ENCODE data around the gene DSN1.

DSN1 gene

DNA sequence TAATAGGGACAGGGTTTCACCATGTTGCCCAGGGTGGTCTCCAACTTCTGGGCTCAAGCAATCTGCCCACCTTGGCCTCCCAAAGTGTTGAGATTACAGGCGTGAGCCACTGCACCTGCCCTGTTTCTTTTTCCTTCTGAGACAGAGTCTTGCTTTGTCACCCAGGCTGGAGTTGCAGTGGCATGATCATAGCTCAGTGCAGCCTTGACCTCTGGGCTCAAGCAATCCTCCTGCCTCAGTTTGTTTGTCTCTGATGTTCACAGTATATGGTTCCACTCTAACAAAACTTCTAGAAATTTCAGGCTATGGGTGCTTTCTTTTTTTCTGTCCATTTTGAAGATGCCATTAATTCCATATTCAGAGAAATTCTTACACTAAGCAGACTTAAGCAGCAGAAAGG is 60.8 kb downstream of the DSN1 start:
- H3K4me3 ChIP-seq (replicated peaks in 1 of 2; ENCODE audit: low read depth in 2 of 2, low read length in 2 of 2): no peak overlapping the region
- no peak for DNase-seq (ENCODE audit: low read depth in 2 of 2)
- TF ChIP-seq CTCF (IDR thresholded peaks at IDR 0.05; ENCODE audit: low read depth, low read length): no peak

GRCh38 chr20:36709126-36709525 is 64.4 kb downstream of the DSN1 start:
- DNase-seq (ENCODE audit: low read depth in 2 of 2): no peak
- TF ChIP-seq CTCF (IDR thresholded peaks at IDR 0.05; ENCODE audit: low read depth, low read length): no peak
- H3K4me3 ChIP-seq (replicated peaks in 1 of 2; ENCODE audit: low read depth in 2 of 2, low read length in 2 of 2): no peak overlapping the region

DNA sequence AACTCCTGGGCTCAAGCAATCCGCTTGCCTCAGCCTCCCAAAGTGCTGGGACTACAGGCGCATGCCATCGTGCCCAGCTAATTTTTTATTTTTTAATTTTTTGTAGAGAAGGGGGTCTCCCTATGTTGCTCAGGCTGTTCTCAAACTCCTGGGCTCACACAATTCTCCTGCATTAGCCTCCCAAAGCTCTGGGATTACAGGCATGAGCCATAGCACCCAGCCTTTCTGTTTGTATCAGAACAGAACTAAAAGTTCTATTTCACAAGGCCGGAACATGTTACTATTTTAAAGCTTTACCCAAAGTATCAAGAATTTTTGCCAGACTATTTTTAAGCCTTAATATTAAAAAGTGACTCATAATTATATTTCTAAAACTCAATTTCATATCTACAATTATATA is 70.0 kb downstream of the DSN1 start:
- H3K4me3 ChIP-seq (replicated peaks in 1 of 2; ENCODE audit: low read depth in 2 of 2, low read length in 2 of 2): no peak overlapping the region
- TF ChIP-seq CTCF (IDR thresholded peaks at IDR 0.05; ENCODE audit: low read depth, low read length): no peak
- DNase-seq (ENCODE audit: low read depth in 2 of 2): no peak
